Large intestine (tissue), 3 donors: ENCODE measurements around the gene MRTFB. TPM values are rescaled to one million over a fixed set of nuclear protein-coding genes. Genes with fewer than 3 reads are reported as not detected.

ENCODE experiments used
- DNase-seq, 2 donors: peaks; one replicate each; pipeline versions ENCODE4 v3.0.0 to v3.0.0-alpha.2; 2013
- H3K27ac ChIP-seq: one replicate; pipeline ENCODE4 v1.5.1; 2013; ENCODE audit warnings: low read length
- H3K27me3 ChIP-seq: 2 replicates; pipeline ENCODE4 v1.6.1; 2013; ENCODE audit warnings: low read length; ENCODE audit not compliant: control insufficient read depth, insufficient read depth
- H3K36me3 ChIP-seq: 2 replicates; pipeline ENCODE4 v1.6.1; 2013; ENCODE audit warnings: low read length; ENCODE audit not compliant: control insufficient read depth, insufficient read depth
- H3K4me1 ChIP-seq: one replicate; pipeline ENCODE4 v1.6.1; 2013; ENCODE audit warnings: low read length; ENCODE audit not compliant: control insufficient read depth, insufficient read depth
- H3K4me3 ChIP-seq: one replicate; pipeline ENCODE4 v1.5.1; 2013; ENCODE audit warnings: low read length
- H3K9me3 ChIP-seq: one replicate; pipeline ENCODE4 v1.6.1; 2013; ENCODE audit warnings: mild to moderate bottlenecking, low read depth, low read length, moderate library complexity; ENCODE audit not compliant: control insufficient read depth
- WGBS: methylation state at CpG from one replicate; pipeline ENCODE4 v1.1.5; 2013; ENCODE audit warnings: low lambda C conversion rate; ENCODE audit not compliant: insufficient coverage; 5-methylcytosine and 5-hydroxymethylcytosine counted together
- polyA plus RNA-seq: library from polyadenylated mRNA; unstranded; fragments of 120-200 nt; gene quantifications from one replicate; pipeline ENCODE4 v1.2.1, GENCODE V29; 2013

Gene MRTFB
- polyA plus RNA-seq, 1 donor: 20.6 TPM

DNA sequence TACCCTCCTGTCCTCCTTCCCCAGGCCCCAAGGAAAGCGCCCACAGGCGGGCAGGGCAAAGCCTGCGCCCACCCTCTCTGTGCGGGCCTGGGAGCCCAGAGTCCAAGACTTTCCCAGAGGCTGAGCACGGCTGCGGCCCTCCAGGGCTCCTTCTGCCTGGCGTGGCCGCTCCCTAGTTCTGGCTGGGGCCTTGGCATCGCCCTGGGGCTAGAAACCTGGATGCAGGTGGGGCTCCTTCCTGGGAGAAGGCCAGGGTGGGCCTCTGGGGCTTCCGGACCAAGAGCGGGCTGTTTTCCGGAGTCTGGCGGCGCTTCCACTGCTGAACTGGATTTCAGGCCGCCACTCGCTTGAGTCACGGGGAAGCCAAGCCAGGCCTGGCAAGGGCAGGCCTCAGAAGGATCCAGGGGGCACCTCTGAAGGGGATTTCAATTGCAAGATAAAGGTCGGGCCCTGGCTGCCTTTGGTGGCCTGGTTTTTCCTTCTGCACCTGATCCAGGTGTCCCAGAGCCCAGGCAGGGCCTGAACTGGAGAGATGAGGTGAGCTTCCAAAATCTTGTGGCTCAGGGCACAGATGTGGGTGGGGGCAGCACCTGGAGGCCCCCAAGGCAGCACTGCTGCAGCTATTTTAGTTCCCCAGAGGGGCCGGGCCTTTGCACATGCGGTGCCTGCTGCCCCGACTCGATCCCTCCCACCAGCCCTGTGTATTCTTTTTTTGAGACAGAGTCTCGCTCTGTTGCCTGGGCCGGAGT is 227.4 kb downstream of the MRTFB start:
- Histone ChIP-seq H3K27ac (no peak overlapping the region), H3K36me3 (no peaks in the 10 kb centered on the region), H3K4me3 (no peak overlapping the region), H3K9me3 (no peaks in the 10 kb centered on the region), H3K27me3 (peaks cover 23% of the 10 kb centered on the region), H3K4me1 (peaks cover 12% of the 10 kb centered on the region)
- DNase-seq: no peak
- WGBS: no CpG with 5 or more reads among the region's 24 CpGs

DNA sequence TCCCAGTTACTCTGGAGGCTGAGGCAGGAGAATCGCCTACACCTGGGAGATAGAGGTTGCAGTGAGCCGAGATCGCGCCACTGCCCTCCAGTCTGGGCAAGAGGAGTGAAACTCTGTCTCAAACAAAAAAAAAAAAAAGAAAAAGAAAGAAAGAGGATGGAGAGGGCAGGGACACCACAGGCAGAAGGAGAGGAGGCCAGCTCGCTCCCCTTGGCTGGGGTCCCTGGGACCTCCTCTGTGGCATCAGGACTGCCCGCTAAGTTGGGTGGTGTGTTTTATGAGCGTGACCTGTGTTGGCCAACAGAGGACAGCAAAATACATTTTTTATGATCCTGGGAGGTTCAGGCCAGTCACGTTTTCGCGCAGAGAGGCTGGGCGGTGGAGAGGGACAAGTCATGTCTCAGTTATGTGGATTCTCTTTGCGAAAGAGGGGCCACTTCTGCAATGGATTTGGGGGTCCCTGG is 229.6 kb downstream of the MRTFB start:
- 65% methylated on average over 5 of the region's 12 CpGs for WGBS
- Histone ChIP-seq H3K4me1 (peaks cover 12% of the 10 kb centered on the region), H3K27ac (no peak overlapping the region), H3K4me3 (no peak overlapping the region), H3K27me3 (peaks cover 39% of the 10 kb centered on the region), H3K9me3 (no peaks in the 10 kb centered on the region), H3K36me3 (no peaks in the 10 kb centered on the region)
- DNase-seq: peak; percentile 39 to 46

DNA sequence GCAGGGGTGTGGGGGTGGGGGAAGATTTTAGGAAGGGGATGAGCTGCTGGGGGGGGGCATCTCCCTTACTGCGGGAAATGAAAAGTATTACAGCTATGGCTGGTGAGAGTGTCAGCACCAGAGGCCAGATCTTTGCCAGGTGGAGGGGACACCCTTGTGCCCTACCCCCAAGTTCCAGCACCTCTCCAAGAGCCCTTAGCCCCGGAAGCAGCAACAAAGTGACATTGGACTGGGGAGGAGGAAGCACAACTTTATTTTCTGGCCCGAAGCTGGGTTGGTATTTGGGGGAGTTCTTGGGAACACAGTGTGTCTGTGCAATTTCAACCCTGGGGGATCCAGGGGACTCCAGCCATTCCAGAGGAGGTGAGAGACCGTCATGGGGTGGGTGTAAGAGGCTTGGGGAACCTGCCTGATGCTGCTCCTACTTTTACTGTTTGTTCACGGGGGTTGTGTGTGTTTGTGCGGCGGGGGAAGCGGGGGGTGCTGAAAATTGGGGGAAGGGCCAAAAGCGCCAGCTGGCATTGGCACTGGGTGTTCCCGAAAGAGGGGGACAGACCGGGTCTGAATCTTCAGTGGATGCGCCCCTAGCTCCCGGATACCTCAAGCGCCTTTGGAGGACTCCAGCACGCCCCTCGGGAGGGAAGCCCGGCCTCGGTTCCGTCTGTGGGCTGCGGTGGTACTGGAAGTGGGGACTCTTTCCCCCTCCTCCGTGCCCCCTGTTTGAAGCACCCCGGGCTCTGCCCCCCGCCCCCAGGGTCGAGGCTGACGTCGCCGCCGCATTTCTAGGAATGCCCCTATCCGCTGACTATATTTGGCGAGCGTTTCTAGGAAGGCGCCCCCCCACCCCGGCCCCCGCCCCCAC is 230.3 kb downstream of the MRTFB start:
- H3K4me3 ChIP-seq: peak overlapping the region; percentile 33
- peaks cover 12% of the 10 kb centered on the region for H3K4me1 ChIP-seq
- no peak overlapping the region for H3K27ac ChIP-seq
- peak in 1 of 2 donors; percentile 17 for DNase-seq
- H3K27me3 ChIP-seq: peaks cover 39% of the 10 kb centered on the region
- no peaks in the 10 kb centered on the region for H3K9me3 ChIP-seq
- no peaks in the 10 kb centered on the region for H3K36me3 ChIP-seq
- no CpG with 5 or more reads among the region's 34 CpGs for WGBS

DNA sequence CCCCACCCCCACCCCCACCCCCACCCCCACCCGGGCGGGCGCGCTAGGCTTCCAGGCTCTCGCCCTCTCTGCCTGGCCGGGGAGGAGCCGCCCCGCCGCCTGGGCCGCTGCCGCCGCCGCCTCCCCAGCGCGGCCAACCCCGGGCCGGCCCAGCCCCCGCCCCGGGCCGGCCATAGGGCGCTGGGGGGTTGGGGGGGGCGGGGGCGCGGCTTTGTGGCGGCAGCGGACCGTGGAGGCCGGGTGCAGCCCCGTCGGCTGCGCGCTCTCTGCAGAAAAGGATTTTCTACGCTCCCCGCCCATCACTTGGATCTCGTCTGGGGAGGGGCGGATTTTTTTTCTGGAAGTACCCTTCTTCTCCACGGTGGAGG is 230.9 kb downstream of the MRTFB start:
- DNase-seq: peak in 1 of 2 donors; percentile 54
- H3K9me3 ChIP-seq: no peaks in the 10 kb centered on the region
- WGBS: no CpG with 5 or more reads among the region's 37 CpGs
- H3K4me1 ChIP-seq: peaks cover 12% of the 10 kb centered on the region
- no peaks in the 10 kb centered on the region for H3K36me3 ChIP-seq
- no peak overlapping the region for H3K27ac ChIP-seq
- H3K4me3 ChIP-seq: peak overlapping the region; percentile 47
- peaks cover 39% of the 10 kb centered on the region for H3K27me3 ChIP-seq

DNA sequence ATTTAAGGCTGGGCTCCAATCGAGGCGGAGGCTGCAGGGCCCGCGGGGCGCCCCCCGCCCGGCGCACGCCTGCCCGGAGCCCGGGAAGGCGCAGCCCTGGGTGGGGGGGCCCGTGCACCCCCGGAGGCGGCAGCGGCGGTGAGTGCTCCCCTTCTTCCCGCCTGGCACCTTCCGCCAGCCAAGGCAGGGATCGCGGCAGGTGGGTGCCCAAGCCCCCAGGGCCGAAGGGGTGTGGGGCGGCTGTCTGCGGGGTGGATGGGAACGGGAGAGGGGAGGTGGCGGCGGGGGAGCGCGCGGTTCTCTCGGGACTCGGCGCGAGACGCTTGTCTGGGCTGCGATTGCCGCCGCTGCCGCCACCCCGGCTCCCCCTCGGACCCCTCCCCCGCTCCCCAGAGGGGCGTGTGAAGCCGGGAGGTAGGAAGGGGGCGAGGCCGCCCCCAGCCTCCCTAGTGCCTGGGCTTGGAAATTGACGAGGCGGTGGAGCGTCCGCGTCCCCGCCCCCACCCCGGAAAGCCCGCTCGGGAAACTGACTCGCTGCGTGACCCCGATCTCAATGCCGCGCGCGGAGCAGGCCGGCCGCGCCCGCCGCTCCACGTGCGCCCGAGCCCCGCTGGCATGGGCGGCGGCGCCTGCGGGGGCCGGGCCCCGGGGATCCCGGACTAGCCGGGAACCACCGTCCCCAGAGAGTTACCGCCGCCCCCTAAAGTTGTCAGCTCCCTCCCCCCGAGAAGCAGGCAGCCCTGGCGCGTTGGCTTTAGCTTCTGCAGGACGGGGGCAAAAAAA is 231.5 kb downstream of the MRTFB start:
- no CpG with 5 or more reads among the region's 86 CpGs for WGBS
- H3K4me3 ChIP-seq: peak overlapping the region; percentile 47
- H3K9me3 ChIP-seq: no peaks in the 10 kb centered on the region
- H3K36me3 ChIP-seq: no peaks in the 10 kb centered on the region
- DNase-seq: peak in 1 of 2 donors; percentile 30
- no peak overlapping the region for H3K27ac ChIP-seq
- H3K27me3 ChIP-seq: peaks cover 39% of the 10 kb centered on the region
- peaks cover 12% of the 10 kb centered on the region for H3K4me1 ChIP-seq

DNA sequence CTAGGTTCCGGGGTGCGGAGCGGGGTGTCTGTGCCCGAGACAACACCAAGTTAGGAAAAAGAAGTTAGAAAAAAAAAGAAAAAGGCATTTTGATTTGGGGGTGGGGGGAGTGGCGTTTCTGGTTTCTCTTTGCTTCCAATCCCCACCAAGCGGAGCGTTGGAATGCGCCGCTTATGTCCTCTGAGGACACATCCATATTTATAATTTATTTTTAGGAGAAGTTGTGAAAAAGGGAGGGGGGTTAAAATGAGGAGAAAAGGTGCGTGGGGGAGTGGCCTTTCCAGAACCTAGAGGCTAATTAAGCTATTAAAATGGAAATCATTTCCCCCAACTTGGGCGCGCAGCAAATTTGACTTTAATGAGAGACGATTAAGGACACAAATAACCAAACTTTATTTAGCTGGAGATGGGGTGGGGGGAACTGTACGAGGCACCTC is 232.1 kb downstream of the MRTFB start:
- no peak overlapping the region for H3K27ac ChIP-seq
- peaks cover 39% of the 10 kb centered on the region for H3K27me3 ChIP-seq
- H3K9me3 ChIP-seq: no peaks in the 10 kb centered on the region
- peak overlapping the region; percentile 47 for H3K4me3 ChIP-seq
- no peak for DNase-seq
- 0% methylated on average over 1 of the region's 14 CpGs for WGBS
- H3K36me3 ChIP-seq: no peaks in the 10 kb centered on the region
- H3K4me1 ChIP-seq: peaks cover 12% of the 10 kb centered on the region

DNA sequence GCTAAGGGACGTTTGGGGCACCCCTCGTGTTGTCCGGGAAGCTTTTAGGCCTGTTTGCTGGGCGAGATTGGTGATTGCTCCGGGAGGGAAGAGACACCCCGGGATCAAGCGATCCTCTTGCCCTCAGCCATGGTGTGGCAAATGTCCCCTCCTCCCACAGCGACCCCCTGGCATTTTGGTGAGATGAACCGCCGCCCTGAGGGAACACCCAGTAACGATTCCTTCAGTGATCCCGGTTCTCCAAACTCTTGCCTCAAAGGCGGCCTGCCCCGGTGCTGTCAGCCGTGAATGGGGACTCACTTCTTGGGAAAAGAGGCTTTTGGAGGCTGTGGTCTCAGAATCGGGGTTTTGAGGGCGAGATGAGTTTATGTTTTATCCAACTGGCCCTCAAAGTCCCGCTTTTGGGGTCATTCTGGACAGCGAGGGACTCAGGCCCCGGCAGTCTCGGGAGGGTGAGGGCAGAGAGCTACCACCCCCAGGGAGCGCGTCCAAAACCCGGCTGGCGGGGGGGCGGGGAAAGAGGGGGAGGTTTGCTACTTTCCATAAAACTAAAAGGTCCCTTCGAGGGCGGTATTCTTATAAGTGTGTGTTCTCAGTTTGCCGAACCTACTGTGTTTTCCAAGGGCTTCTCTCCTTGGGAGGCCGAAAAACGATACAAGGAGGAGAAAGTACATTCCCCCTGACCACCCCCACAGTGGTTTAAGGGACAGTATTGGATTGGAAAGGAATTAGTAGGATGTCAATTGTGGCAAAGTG is 232.7 kb downstream of the MRTFB start:
- WGBS: no CpG with 5 or more reads among the region's 31 CpGs
- peaks cover 12% of the 10 kb centered on the region for H3K4me1 ChIP-seq
- peak in 1 of 2 donors; percentile 18 for DNase-seq
- no peak overlapping the region for H3K27ac ChIP-seq
- peak overlapping the region; percentile 47 for H3K4me3 ChIP-seq
- peaks cover 39% of the 10 kb centered on the region for H3K27me3 ChIP-seq
- no peaks in the 10 kb centered on the region for H3K36me3 ChIP-seq
- no peaks in the 10 kb centered on the region for H3K9me3 ChIP-seq

DNA sequence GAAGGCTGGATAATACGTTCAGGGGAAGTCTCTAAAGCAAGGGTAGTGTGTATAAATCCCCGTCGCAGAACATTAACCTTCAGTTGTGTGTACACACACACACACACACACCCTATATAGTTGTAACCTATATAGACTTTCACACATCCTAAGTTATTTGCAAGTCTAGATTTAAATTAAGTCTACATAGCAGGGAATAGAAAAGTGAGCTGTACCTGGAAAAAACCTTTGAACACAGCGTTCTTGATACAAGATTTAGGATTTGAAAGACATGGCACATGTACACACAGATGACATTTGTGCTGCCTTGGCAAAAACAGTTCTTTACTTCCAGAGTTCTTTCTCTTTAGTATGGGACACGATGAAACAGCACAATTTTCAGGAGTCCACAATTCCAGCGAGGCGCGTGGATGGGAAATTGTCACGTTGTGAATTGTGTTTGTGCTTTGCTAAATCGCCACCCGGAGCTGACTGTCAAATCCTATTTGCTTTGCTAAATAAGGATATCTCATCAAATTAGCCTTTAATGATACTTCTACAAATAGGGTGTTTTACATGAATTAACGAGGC is 233.9 kb downstream of the MRTFB start:
- 61% methylated on average over 5 of the region's 12 CpGs for WGBS
- Histone ChIP-seq H3K27ac (no peak overlapping the region), H3K4me1 (peaks cover 12% of the 10 kb centered on the region), H3K36me3 (no peaks in the 10 kb centered on the region), H3K9me3 (no peaks in the 10 kb centered on the region), H3K27me3 (peaks cover 39% of the 10 kb centered on the region), H3K4me3 (no peak overlapping the region)
- no peak for DNase-seq

DNA sequence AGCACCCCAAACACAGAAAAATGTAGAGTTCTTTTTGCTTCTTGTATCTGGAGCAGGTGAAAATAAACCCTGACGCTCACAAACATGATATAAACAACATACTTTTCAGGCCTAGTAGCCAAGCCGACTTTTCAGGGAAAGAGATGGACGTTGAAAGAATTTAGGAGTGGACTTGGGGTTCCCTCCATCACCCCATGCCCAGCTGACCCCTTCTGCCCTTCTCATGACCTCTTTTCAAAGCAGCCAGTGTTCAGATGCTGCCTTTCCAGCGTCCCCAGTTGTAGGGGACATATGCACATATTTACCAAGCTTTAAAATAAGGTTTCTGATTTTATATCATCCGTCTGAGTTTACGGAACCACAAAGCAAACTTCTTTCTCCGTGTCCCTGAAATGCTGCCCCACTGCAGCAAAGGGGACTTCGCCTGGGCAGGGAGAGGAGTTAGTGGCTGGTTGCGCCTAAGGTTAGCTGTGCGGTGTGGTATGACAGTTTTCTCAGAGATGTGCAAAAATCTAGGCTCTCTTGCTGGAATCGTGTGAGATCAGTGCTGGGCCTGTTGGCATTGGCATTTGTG is 235.5 kb downstream of the MRTFB start:
- Histone ChIP-seq H3K4me3 (no peak overlapping the region), H3K27me3 (peaks cover 30% of the 10 kb centered on the region)

More for the DNA sequence above, 235.5 kb downstream of the MRTFB start:
- DNase-seq: no peak
- Histone ChIP-seq H3K9me3 (no peaks in the 10 kb centered on the region), H3K36me3 (no peaks in the 10 kb centered on the region), H3K27ac (no peak overlapping the region), H3K4me1 (peaks cover 3% of the 10 kb centered on the region)
- no CpG with 5 or more reads among the region's 11 CpGs for WGBS
